ENCODE data around the gene LHB. TPM values are rescaled to one million over a fixed set of nuclear protein-coding genes. Genes with fewer than 3 reads are reported as not detected.

Gene LHB
- total RNA-seq, 1 donor from 2014 or later: not detected

DNA sequence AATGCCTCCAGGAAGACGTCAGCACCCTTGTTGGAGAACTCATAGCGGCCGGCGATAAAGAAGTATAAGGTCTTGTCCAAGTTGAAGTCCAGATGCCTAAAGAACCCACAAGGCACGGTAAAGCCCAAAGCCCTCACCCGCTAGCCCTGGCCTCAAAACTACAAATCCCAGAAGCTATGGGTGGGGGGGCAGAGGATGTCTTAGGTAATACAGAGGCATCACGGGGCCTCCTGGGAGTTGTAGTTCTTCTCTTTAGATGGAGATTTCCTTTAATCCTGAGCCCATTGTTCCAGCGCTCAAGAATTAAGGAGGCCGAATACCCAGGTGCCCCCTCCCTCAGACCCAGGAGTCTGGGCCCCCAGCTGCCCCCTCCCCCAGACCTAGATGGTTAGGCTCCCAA lies 34.6 kb downstream of the LHB start:
- peaks cover 21% of the 10 kb centered on the region for H3K36me3 Mint-ChIP-seq (ENCODE audit: unreplicated experiment)
- TF ChIP-seq, protein P1, sequence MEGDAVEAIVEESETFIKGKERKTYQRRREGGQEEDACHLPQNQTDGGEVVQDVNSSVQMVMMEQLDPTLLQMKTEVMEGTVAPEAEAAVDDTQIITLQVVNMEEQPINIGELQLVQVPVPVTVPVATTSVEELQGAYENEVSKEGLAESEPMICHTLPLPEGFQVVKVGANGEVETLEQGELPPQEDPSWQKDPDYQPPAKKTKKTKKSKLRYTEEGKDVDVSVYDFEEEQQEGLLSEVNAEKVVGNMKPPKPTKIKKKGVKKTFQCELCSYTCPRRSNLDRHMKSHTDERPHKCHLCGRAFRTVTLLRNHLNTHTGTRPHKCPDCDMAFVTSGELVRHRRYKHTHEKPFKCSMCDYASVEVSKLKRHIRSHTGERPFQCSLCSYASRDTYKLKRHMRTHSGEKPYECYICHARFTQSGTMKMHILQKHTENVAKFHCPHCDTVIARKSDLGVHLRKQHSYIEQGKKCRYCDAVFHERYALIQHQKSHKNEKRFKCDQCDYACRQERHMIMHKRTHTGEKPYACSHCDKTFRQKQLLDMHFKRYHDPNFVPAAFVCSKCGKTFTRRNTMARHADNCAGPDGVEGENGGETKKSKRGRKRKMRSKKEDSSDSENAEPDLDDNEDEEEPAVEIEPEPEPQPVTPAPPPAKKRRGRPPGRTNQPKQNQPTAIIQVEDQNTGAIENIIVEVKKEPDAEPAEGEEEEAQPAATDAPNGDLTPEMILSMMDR (IDR thresholded peaks at IDR 0.05): no peak
- no peaks in the 10 kb centered on the region for H3K9me3 Mint-ChIP-seq (ENCODE audit: unreplicated experiment)
- no peaks in the 10 kb centered on the region for H3K27me3 Mint-ChIP-seq (ENCODE audit: unreplicated experiment)
- peaks cover 6% of the 10 kb centered on the region for H3K4me1 Mint-ChIP-seq (ENCODE audit: unreplicated experiment)
- DNase-seq (ENCODE audit: extremely low spot score, unreplicated experiment): no peak
- no peak overlapping the region for H3K4me3 Mint-ChIP-seq (ENCODE audit: unreplicated experiment)
- H3K27ac Mint-ChIP-seq (ENCODE audit: unreplicated experiment): no peak overlapping the region

DNA sequence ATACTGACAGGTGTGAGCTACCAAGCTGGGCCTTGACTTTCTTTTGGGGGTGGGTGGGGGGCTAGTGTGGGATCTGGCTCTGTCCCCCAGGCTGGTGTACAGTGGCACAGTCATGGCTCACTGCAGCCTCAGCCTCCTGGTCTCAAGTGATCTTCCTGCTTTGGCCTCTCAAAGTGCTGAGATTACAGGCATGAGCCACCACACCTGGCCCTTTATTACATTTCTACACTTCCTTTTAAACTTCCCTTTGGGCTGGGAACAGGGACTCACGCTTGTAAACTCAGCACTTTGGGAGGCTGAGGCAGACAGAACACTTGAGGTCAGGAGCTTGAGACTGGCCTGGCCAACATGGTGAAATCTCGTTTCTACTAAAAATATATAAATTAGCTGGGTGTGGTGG lies 39.8 kb downstream of the LHB start:
- TF ChIP-seq, protein P1 (IDR thresholded peaks at IDR 0.05): no peak
- no peak overlapping the region for H3K4me3 Mint-ChIP-seq (ENCODE audit: unreplicated experiment)
- H3K27ac Mint-ChIP-seq (ENCODE audit: unreplicated experiment): no peak overlapping the region
- H3K36me3 Mint-ChIP-seq (ENCODE audit: unreplicated experiment): peaks cover 11% of the 10 kb centered on the region
- H3K27me3 Mint-ChIP-seq (ENCODE audit: unreplicated experiment): no peaks in the 10 kb centered on the region
- H3K4me1 Mint-ChIP-seq (ENCODE audit: unreplicated experiment): peaks cover 6% of the 10 kb centered on the region
- H3K9me3 Mint-ChIP-seq (ENCODE audit: unreplicated experiment): no peaks in the 10 kb centered on the region
- no peak for DNase-seq (ENCODE audit: extremely low spot score, unreplicated experiment)

DNA sequence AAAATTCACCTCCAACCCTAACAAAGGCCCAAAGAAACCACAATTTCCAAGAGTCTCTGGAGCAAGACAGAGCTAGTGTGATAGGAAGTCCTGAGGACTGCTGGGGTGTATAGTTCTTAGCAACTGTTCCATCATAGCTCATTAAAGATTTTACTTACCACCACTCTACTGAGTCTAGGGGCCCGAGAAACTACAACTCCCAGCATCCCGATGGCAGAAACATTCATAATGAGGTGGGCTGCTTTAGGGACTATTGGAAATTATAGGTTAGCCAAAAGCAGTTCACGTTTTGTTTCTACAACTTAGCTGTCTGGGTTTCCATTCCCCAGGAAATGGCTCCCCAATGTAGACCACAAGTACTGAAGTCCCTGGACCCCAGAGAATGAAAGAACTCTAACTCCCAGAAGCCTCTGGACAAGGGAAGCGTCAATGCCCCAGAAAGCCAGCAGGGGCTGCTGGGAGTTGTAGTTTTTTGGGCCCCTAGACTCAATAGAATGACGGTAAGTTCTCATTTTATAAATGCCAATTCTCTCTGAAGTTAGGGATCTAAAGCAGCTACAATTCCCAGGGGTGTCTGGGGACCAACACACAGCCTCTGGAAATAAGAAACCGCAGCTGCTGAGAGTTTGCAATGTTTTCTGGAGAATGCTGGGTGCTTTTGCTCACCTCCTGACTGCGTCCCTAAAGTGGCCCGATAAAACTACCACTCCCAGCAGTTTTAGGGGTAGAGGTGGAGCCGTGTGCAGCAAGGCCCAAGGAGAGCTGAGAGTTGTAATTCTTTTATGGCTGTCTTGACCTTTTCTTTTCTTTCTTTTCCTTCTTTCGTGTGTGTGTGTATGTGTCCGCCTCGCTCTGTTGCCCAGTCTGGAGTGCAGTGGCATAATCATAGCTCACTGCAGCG lies 40.7 kb downstream of the LHB start:
- H3K4me3 Mint-ChIP-seq (ENCODE audit: unreplicated experiment): no peak overlapping the region

DNA sequence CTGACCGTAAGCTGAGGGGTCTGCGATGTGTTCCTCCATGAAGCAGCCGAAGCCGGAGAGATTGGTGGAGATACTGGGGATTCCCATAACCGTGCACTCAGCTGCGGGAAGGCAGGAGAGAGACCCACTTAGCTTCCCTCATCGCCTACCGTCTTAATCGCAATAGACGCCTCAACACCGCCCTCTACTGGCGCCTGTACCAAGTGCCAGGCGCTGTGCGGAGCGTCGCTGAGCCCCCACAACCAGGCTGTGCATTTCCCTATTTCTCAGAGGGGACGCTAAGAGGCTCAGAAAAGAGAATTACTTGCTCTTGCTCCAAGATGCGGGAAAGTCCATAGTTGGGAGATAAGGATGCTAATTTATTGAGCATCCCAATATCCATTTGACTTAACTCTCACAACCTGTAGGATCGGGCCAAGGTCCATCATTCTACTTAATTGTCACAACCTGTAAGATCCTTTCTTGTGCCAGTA lies 45.9 kb downstream of the LHB start:
- peak; percentile 90 for DNase-seq (ENCODE audit: extremely low spot score, unreplicated experiment)
- H3K36me3 Mint-ChIP-seq (ENCODE audit: unreplicated experiment): peaks cover 15% of the 10 kb centered on the region

More for the DNA sequence above, 40.7 kb downstream of the LHB start:
- H3K4me1 Mint-ChIP-seq (ENCODE audit: unreplicated experiment): peaks cover 6% of the 10 kb centered on the region
- TF ChIP-seq, protein P1 (IDR thresholded peaks at IDR 0.05): no peak
- no peaks in the 10 kb centered on the region for H3K9me3 Mint-ChIP-seq (ENCODE audit: unreplicated experiment)
- DNase-seq (ENCODE audit: extremely low spot score, unreplicated experiment): no peak
- H3K36me3 Mint-ChIP-seq (ENCODE audit: unreplicated experiment): peaks cover 7% of the 10 kb centered on the region
- no peaks in the 10 kb centered on the region for H3K27me3 Mint-ChIP-seq (ENCODE audit: unreplicated experiment)
- H3K27ac Mint-ChIP-seq (ENCODE audit: unreplicated experiment): no peak overlapping the region

More for the DNA sequence above, 45.9 kb downstream of the LHB start:
- TF ChIP-seq, protein P1 (IDR thresholded peaks at IDR 0.05): peak; percentile 95
- Mint-ChIP-seq H3K9me3 (ENCODE audit: unreplicated experiment) (no peaks in the 10 kb centered on the region), H3K27me3 (ENCODE audit: unreplicated experiment) (no peaks in the 10 kb centered on the region), H3K27ac (ENCODE audit: unreplicated experiment) (no peak overlapping the region), H3K4me1 (ENCODE audit: unreplicated experiment) (peaks cover 26% of the 10 kb centered on the region), H3K4me3 (ENCODE audit: unreplicated experiment) (no peak overlapping the region)
